G401.6 (cell line): ENCODE data around the gene CRYBA4.

Experiments
- FAIRE-seq: peaks from 2 replicates; lab custom pipeline; 2012; peaks lifted over from hg19 to GRCh38; lab: Jason Lieb, UNC

CRYBA4 gene

GRCh38 chr22:26629988-26630761 is 8.4 kb downstream of the CRYBA4 start:
- no peak for FAIRE-seq

GRCh38 chr22:26631282-26631681 is 9.5 kb downstream of the CRYBA4 start:
- FAIRE-seq, result no peak

DNA sequence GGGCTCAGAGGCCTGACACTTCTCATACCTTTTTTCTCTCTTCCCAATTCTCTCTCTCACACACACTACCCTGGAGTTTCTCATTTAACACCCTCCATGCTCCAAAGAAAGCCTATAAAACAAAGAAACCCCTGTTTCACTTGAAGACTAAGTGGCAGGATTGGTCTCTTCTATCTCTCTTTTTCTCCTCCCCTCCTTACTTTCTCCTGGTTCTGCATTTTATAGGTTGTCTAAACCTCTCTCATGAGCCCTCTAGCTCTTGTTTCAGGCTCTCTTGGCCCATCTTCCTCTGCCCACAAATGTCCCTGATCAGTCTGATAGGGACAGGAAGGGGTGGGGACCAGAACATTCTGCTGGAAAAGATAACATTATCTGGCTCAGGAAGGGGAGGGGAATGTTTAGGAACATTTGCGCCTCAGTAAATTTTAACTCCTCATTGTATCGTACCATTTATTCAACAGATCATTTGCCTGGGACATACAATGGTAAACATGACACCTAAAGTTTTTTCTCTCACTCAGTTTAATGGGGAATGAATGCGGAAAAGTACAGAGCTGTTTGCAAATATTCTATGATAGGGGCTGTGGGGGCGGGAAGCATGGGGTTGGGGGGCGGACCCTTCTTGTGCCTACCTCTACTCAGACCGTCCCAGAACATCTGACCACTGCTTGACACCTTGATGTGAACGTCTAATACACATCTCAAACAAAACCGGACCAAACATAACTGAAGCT is 10.8 kb downstream of the CRYBA4 start:
- FAIRE-seq, result no peak

DNA sequence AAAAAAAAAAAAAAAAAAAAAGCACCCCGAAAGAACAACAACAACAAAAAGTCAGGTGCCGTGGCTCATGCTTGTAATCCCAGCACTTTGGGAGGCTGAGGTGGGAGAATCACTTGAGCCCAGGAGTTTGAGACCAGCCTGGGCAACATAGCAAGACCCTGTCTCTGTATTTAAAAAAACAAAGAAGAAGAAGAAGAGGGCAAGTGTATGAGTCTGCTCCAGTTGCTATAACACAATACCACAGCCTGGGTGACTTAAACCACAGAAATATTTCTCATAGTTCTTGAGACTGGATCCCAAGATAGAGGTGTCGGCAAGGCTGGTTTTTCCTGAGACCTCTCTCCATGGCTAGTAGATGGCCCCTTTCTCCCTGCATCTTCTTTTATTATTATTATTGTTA is 12.4 kb downstream of the CRYBA4 start:
- no peak for FAIRE-seq

DNA sequence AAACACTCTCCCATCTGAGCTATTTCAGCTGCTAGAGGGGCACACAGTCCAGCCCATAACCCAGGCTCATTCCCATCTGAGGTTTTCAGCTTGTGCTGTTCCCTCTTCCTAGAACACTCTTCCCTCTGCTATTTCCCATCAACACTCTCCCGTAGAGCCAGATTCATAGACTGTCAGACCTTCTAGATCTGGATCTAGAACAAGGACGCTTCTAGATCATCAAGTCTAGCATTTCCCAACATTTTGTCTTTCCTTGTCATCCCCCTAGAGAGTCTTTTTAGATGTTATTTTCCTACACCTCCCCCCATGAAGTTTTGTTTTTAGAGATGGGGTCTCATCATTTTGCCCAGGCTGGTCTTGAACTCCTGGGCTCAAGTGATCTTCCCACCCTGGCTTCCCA is 13.4 kb downstream of the CRYBA4 start:
- FAIRE-seq, result no peak

DNA sequence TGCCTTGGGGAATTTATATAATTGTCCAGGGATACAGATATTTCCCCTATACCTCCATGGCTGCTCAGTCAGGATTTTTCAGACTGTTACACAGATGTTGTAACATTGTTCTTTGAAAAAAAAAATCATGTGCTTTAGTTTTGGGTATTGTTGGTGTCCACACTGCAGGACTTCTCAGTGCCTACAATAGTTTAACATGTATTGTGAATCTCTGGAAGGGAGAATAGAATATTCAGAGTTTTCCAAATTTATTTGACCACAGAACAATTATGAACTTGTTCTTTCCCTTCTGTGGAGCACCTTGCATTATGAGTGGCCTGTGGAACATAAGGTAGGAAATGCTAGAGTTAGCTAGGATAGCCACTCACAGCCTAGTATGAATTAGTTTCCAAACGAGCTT is 14.5 kb downstream of the CRYBA4 start:
- FAIRE-seq, result no peak

- FAIRE-seq, result no peak
Observed at GRCh38 chr22:26642465-26643417, 21.0 kb downstream of the CRYBA4 start.

GRCh38 chr22:26643418-26644100 is 21.8 kb downstream of the CRYBA4 start:
- FAIRE-seq, result no peak

DNA sequence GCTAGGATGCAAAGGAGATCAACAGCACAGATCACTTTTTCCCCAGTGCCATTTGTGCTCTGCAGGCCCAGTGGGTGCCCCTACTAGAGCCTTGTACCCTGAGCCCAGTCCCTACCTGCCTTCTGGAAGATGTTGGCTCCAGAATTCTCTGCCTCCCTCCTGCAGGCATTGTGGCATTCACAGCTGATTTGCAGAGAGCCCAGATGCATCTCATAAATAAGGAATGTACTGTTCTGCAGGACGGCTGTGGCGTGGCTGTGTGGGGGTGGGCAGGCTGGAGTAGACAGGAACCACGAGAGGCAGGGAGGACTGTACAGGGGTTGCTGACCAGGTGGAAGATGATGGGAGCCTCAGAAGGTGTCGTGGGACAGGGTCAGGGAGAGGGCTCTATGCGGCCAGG is 24.4 kb downstream of the CRYBA4 start:
- FAIRE-seq, result no peak

GRCh38 chr22:26648011-26648497 is 26.3 kb downstream of the CRYBA4 start:
- no peak for FAIRE-seq

DNA sequence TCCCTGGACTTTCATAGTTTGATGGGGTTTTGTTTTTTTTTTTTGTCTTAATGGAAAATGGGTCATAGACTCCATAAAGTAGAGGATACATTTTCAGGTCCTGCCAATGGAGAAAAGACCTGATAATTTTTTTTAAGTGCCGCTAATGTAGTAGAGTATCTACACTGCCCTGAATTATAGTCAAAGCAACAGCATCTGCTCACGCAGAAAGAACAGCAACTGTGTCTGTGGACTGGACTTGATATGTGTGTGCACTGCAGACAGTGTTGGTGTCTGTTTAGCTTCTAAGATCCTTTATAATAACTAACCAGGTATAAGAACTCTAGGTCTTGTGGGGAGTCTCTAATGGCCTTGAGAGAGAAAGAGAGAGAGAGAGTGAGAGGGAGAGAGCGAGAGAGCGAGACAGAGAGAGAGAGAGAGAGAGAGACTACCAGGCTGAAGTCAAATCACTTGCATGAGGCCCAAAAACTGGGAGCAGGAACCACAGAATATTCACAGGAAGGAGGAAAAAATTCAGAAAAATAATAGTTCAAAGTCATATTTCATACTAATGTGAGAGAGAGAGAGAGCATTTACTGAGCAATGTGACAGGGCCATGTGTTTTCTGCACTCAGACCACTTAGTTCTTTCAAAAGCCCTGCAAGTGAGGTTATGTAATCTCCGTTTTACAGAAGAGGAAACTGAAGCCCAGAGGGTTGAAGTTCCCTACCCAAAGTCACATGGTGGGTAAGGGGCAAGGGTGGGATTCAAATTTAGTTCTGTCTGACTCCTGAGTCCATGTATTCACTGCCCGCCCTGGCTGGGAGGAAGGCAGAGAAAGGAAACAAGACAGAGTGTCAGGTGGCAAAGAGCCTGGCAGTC is 27.0 kb downstream of the CRYBA4 start:
- no peak for FAIRE-seq

DNA sequence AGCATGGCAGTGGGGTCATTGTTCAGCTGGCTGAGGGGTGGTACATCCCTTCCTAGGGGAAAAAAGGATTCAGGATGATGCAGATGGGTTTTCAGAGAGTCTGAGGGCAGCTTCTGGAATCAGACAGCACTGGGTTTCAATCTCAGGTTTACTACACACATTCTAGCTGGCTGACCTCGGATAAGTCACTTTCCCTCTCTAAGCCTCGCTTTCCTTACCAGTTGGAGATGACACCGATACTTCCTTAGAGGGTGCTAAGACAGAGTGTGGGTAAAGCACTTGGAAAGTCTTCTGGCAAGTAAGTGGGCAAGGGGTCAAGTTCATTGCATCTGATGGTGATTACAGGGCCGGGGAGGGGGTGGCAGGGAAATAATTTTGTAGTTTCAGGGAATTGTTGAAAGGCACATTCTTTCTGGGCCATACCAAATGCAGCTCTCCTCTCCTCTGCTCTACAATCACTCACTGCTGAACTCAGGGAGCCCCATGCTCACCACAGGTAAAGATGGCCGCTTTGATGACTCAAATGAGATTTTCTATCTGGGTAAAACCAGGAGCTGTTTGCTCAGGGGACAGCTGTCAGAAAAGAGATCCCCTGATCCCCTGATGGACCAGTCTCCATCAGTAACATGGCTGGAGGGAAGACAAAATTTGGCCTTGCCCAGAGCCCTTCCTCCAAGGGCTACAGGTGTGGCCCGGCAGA is 29.1 kb downstream of the CRYBA4 start:
- no peak for FAIRE-seq

- no peak for FAIRE-seq
Observed at GRCh38 chr22:26651815-26652214, 30.1 kb downstream of the CRYBA4 start.

GRCh38 chr22:26656891-26657851 is 35.4 kb downstream of the CRYBA4 start, which contains the start of gene MIAT:
MIAT (plus strand) TSS chr22:26657588.
- no peak for FAIRE-seq

GRCh38 chr22:26658161-26658560 is 36.4 kb downstream of the CRYBA4 start:
- no peak for FAIRE-seq

GRCh38 chr22:26658671-26659478 is 37.1 kb downstream of the CRYBA4 start:
- no peak for FAIRE-seq

- no peak for FAIRE-seq
Observed at GRCh38 chr22:26660356-26660755, 38.6 kb downstream of the CRYBA4 start.

GRCh38 chr22:26660961-26661578 is 39.3 kb downstream of the CRYBA4 start:
- no peak for FAIRE-seq
